GM19328 (cell line): ENCODE measurements around the gene HIGD1A.

ENCODE experiments used
- ATAC-seq: cut with Tn5 transposase; IDR thresholded peaks from one replicate; pipeline ENCODE4 v1.9.1; 2021; ENCODE audit warnings: mild to moderate bottlenecking, moderate library complexity; ENCODE audit not compliant: unreplicated experiment

Gene HIGD1A

DNA sequence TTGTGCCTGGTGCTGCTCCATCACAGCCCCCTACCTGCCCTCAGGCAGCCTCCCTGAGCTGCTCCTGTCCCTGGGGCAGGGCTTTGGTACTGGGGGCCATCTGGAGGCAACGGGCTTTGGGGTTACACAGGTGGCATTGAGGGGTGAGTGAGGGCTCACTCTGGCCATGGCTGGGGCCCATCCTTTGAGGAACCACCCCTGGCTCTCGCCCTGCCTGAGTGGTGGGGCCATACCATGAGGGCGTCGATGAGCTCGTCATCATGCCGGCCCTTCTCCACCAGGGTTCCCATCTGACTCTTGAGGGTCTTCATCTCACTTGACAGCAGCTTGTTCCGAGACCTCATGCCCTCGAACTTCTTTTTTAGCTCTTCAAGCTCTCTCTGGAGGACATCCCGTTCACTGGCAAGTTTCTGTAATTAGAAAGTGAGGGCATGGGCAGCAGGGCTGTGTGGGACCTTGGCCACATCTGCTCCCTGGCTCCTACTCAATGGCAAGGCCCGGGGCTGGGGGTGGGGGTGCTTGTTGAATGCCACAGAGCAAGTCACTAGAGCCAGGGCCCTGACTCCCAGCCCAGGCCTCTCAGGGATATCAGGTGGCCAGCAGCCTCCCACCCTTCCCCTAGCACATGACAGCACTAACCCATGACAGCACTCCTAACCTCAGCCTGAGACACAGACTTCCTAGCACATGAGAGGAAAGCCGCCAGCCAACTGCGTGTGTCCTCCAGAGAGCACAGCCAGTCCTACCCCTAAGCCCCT lies 64.7 kb downstream of the HIGD1A start:
- ATAC-seq, result no peak

GRCh38 chr3:42736531-42736930 lies 67.8 kb downstream of the HIGD1A start:
- no peak for ATAC-seq

- no peak for ATAC-seq
Measured at GRCh38 chr3:42736081-42736480, 68.2 kb downstream of the HIGD1A start.

- ATAC-seq, result no peak
Measured at GRCh38 chr3:42735615-42736014, 68.7 kb downstream of the HIGD1A start.

DNA sequence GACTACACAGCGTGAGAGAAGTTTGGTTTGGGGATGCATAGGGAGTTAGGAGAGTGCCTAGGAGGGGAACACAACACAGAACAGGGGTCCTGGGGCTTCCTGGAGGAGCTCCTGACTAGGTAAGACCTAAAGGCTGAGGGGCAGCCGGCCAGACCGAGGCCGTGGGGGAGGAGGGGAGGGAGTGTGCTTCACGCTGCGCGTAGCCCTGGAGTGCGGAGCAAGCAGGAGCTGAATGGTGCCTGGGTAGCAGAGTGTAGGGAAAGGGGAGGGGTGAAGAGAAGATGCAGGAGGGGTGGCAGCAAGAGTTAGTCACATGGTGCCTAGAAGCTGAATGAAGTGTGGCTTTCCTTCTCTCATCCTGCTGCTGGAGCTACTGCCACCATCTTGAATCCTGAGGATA lies 69.3 kb downstream of the HIGD1A start:
- ATAC-seq, result no peak

- ATAC-seq, result no peak
Measured at GRCh38 chr3:42734263-42734860, 69.9 kb downstream of the HIGD1A start.

DNA sequence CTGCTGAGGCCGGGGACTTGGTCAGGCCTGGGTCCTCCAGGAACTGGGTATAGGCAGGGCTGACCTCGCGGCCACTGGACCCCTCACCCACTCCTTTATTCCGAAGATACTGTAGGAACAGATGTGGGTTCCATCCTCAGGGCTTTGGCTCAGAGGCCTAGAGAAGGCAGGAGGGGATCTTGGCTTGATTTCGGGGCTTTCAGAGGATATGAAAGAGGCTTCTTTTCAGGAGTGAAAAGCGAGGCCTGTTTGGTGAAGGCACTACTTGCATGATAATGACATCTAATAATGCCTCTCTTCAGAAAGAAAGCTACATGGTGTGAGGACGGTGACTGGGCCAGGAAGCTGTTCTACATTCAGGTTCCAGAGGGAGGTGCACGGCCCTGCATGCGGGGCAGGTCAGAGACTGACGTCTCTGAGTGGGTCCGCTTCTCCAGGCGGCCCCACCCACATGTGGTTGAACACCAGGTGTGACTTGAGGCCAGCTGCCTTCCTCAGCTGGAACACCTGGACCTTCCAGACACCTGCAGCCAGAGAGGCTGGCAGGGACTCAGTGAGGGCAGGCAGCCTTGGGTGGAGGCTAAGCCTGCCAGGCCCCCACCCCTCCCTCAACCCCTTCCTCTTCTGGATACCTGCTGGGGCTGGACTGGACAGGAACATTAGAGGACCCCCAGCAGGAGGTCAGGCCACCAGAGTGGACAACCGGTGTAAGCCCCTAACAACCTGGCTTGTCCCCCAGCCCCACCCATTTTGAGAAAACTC lies 70.6 kb downstream of the HIGD1A start:
- ATAC-seq, result no peak
